GM12864 (cell line): ENCODE measurements around the gene ZFP28.

Source experiments
- DNase-seq: peaks from one replicate; pipeline ENCODE4 v3.0.0-alpha.2; 2011; ENCODE audit warnings: low read depth
- H3K4me3 ChIP-seq: 2 replicates; pipeline ENCODE4 v1.5.1; 2011; ENCODE audit warnings: mild to moderate bottlenecking, low read depth, low read length, control low read depth
- CTCF ChIP-seq: IDR thresholded peaks from 2 replicates; pipeline ENCODE4 v1.5.1; 2011; ENCODE audit warnings: low read depth, mild to moderate bottlenecking, moderate library complexity, low read length, control low read depth, inconsistent platforms; ENCODE audit errors: missing control alignments

The ZFP28 gene

DNA sequence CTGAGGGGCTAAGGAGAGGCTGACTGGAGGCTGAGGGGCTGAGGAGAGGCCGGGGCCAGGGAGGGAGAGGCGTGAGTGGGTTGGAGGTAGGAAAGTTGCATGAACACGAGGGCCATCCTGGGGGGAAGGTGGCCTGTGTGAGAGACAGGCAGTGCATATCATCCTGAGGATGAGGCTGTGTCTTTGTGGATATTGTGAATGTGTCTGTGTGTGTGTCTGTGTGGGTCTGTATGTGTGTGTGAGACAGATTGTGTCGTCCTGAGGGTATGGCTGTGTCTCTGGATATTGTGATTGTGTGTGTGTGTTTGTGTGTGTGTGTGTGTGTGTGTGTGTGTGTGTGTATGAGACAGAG is 56.8 kb downstream of the ZFP28 start:
- H3K4me3 ChIP-seq = peak overlapping the region; percentile 94
- DNase-seq = no peak
- TF ChIP-seq CTCF = no peak

DNA sequence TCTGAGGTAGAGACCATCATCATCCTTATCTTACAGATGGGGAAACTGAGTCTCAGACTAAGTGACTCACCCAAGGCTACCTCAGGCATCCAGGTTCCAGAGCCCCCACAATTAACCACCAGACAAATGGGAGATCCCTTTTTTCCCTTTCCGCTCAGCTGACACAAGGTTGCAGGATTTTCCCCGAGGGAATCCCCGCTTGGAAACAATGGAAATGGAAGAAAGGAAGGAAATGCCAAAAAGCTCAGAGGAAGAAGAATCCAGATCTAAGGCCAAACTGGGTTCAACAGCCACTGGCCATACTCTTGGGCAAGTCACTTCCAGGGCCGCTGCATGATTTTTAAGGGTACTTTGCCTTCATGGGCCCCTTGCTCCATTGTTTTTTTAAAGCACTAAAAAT is 57.9 kb downstream of the ZFP28 start:
- H3K4me3 ChIP-seq = no peak overlapping the region
- DNase-seq = no peak
- TF ChIP-seq CTCF = no peak

DNA sequence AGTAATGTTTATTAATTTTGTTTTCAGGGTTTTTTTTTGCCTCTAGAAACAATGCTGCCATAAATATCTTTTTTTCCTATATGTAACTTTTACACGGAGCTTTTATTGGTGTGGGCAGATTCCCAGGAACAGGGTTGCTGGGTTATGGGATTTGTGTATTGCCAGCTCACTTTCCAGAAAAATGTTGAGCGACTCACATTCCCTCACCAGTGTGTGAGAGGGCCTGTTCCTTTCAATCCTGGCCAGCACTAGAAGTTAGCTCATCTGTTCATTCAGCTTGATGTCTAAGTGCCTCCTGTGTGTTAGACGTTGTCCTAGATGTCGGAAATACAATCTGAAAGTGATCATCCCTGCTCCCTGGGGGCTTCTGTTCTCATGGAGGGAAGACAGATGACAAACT is 58.9 kb downstream of the ZFP28 start:
- DNase-seq = no peak
- no peak for TF ChIP-seq CTCF
- H3K4me3 ChIP-seq = no peak overlapping the region

GRCh38 chr19:56601375-56601774 is 62.6 kb downstream of the ZFP28 start:
- no peak overlapping the region for H3K4me3 ChIP-seq
- no peak for DNase-seq
- no peak for TF ChIP-seq CTCF

DNA sequence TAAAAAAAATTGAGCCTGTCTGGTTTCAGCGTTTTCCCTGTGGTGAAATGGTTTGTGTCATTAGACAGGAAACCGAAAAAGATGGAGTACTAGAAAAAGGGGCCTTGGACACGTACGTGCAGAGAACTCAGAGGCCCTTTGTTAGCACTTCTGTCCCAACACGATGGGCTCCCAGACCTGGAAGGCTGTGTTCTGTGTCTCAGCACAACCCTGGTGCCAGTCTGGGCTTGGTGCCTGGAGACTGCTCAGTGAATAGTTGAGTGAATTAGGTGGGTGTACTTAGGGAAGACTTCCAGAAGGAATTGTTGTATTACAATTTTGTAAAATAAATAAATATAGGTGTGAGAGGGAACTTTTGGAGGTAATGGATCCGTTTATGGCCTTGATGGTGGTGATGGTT is 65.1 kb downstream of the ZFP28 start:
- no peak for TF ChIP-seq CTCF
- no peak for DNase-seq

More for the DNA sequence above, 65.1 kb downstream of the ZFP28 start:
- no peak overlapping the region for H3K4me3 ChIP-seq
